HG03039 (cell line): ENCODE data around the gene SLC35F2.

Source experiments
- ATAC-seq: cut with Tn5 transposase; IDR thresholded peaks from one replicate; pipeline ENCODE4 v1.9.1; 2021; ENCODE audit warnings: mild to moderate bottlenecking, moderate library complexity; ENCODE audit not compliant: unreplicated experiment

Gene SLC35F2

GRCh38 chr11:107743191-107743590, 115.4 kb downstream of the SLC35F2 start:
- ATAC-seq, result no peak

GRCh38 chr11:107741044-107741823, 117.4 kb downstream of the SLC35F2 start:
- peak; percentile 88 for ATAC-seq
